NCI-H1092 treated with DMSO at 0.1 percent for 48 hours (cell line): ENCODE data around the gene NPHP4.
"Not testable (repeated sequence)": the region's sequence is repeated elsewhere in the genome, so short reads cannot be mapped to it uniquely, and the experiment has no call there.

ENCODE experiments used
- DNase-seq: peaks from one replicate; lab custom pipeline; 2025; lab: John Stamatoyannopoulos, UW

NPHP4 gene

DNA sequence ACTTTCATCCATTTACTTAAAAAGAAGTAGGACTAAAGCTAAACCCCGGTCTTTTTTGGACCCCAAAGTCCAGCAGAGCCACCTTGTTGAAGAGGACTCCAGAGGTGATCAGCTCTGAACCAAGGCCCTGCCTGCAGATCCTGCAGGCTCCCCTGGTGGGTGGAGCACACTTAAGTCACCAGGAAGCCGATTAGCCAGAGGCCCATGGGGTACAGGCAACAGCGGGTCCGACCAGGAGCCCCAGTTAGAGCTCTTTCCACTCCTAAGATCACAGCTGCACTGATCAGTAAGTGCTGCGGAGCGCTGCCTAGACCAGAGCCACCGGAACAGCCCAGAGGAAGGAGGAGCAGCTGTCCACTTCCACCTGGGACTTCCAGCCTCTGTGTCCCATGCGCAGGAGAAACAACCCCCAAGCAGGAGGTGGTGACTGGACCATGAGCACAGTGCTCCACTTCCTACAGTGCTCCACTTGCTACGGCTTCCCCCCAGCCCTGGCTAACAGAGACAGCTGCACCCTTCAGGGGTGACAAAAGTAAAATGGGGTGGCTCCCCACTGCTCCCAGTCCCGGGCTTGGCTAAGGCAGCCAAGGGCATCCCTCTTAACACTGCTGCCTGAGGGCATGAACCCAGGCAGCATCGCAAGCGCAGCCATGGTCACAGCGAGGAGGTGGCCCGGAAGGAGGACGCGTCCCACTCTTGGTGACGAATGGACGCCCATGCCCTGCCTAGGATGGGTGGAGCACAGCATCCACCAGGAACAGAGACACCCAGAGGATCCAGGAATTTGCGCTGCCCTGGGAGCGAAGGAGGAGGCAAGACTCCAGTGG, 58.0 kb downstream of the NPHP4 start:
- DNase-seq: no peak

DNA sequence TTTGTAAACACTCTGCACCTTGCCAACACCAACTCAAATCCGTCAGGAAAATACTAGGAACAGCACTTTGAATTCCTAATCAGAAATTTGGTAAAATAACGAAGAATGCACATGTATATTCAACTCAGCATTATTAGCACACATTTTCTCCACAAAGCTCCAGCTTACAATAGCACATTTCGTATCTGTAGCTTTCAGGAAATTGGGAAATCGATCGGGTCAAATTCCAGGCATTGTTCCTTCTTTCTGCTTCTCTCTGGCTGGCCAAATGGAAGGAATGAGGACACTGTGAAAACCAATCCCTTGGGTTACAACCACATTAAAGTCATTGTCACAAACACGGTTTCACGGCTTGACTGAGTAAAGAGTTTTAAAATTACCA, 58.6 kb downstream of the NPHP4 start:
- no peak for DNase-seq

DNA sequence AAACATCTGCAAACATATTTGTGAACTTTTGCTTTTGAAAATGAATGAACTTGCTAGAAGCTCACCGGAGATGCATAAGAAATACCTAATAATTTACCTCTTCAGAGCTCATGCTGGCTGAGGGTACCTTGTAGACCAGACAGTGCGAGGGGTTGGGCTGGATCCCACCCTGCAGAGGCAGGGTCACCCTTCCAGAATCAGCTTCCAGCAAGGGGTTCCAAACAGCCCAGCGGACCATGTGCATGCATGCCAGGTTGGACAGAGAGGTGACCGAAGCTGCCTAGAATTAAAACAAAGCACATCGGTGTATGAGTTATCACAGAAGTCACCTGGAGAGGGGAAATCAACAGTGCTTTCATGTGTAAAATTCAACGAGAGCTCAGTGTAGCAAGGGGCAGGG, 59.2 kb downstream of the NPHP4 start:
- no peak for DNase-seq

DNA sequence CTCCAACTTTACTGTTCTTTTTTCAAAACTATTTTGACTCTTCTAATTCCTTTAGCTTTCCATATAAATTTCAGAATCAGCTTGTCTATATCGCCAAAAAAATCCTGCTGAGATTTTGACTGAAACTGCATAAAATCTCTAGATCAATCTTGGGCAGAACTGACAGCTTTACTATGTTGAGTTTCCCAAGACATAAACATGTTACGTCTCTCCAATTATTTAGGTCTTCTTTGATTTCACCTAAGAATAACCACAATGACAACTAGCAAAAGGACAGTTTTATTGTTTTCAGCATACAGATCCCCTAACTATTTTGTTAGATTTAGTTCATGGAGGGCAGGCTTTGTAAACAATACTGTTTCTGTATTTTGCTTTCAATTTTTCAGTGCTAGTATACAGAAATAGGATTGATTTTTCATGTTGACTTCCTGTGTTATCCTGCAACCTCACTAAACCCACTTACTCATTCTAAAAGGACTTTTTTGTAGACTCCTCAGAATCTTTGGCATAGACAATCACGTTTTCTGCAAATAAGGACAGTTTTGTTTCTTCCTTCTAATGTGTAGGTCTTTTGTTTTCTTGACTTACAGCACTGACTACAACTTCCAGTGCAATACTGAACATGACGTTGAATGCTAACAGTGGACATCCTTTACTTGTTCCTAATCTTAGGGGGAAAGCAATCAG, 63.4 kb downstream of the NPHP4 start:
- no peak for DNase-seq

- no peak for DNase-seq
Observed at GRCh38 chr1:5927506-5928370, 64.5 kb downstream of the NPHP4 start.

GRCh38 chr1:5926686-5927435, 65.4 kb downstream of the NPHP4 start:
- DNase-seq: no peak

- DNase-seq: not testable (repeated sequence)
Observed at GRCh38 chr1:5922700-5923330, 69.4 kb downstream of the NPHP4 start.

GRCh38 chr1:5921671-5922070, 70.6 kb downstream of the NPHP4 start:
- DNase-seq: no peak

GRCh38 chr1:5921129-5921528, 71.1 kb downstream of the NPHP4 start:
- DNase-seq: no peak

DNA sequence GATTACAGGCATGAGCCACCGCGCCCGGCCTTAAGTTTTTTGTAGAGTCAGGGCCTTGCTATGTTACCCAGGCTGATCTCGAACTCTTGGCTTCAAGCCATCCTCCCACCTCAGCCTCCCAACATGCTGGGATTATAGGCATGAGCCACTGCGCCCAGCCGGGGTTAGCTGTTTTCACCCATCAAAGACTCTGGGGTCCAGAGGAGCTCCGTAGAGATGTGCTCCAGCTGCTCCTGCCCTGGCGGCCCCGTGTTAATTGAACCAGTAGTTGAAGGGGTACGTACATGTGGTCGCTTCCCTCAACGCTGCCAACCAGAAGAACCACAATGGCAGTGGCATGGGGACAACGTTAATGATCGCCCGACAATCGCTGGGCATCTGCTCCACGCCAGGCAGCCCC, 72.0 kb downstream of the NPHP4 start:
- DNase-seq: no peak

DNA sequence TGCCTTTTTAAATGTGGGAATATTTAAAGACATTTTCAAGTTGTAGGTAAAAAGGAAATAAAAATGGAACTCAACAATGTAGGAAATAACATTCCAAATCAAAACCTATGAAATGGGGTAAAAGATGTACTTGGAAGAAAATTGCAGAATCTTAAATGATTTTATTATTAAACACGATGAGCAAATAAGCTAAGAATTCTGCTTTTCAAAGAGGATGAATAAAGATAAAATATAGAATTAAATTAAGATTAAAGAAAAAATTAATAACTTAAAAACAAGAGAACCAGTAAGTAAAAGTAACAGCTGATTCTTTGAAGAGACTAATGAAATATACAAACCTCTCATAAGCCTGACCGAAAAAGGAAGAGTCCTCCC, 74.0 kb downstream of the NPHP4 start:
- no peak for DNase-seq

DNA sequence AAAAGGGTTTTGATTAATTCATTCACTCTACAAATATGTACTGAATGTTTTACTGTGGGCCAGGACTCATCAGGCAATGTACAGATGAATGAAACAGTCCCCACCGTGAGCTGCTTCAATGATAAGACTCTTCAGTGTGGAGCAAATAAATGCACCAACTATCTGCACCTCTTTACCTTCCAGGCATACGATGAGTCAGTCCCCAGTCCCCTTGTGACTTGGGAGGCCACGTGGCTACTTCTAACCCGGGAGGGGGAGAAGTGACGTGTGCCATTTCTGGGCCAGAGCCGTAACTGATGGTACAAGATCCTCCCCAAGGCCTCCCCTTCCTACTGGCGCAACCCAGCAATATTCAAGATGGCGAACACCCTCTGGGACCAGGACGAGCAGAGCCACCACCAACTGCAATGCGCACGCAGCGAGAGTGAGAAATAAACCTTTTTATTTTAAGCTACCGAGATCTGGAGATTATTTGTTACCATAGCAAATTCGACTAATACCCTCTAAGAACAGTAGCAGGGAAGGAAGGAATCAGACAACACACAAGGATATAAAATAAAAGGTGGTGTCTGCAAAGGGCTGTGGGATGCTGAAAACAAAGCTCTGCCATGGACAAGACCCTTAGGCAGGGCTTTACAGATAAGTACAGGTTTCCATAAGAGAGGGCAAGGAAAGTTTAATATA, 74.5 kb downstream of the NPHP4 start:
- no peak for DNase-seq

DNA sequence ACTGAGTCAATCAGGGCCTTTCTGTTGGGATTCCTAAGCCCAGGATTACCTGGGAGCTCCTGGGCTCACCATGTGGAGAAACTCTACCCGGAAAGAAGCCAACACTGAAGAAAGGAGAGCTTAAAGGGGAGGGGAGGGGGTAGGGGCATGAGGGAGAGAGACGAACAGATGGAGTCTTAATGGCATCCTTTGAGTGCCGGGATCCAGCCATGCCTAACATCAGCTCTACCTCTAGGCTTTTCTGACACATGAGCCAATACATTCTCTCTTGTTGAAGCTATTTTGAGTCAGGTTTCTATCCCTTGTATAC, 75.0 kb downstream of the NPHP4 start:
- DNase-seq: no peak

GRCh38 chr1:5916572-5917280, 75.5 kb downstream of the NPHP4 start:
- no peak for DNase-seq

DNA sequence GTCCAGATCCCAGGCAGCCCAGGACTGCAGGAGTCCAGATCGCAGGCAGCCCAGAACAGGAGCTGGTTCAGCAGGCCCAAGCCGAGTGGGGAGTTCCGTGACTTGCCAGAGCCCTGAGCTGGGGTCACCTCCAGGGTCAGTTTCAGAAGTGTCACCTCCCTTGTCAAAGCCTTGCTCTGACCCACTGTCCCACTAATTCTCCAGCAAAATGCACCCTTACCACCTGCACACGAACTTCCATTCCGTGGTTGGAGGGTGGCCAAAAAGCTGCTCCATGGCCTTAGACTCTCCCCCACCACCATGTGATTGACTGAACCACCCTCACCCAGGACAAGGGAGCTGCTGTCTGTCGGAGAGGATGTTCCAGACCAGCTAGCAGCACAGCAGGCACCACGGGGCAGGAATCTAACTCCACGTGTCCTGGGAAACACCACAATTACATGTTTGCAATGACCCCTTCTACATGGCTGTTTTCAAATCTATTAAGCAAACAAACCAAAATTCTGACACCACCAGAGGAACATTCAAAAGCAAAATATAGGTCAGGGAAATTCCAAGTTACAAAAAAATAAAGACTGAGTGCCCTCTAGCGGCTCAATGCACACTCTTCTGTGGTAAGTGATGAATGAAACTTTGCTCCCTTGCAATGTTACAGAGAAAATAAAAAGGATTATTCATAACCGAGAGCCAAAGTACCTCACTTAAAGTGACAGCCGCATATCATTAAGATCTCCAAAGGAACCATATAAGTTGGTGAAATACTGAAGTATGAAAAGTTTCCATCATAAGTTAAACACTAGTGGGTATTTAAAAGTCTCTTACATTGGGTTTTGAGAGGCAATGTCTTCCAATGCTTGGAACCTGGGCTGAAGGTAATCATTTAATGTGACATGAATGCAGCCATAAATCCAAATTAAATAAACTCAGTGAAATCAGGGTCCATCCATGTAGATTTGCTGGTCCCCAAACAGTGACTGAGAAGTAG, 76.3 kb downstream of the NPHP4 start:
- no peak for DNase-seq

- DNase-seq: no peak
Observed at GRCh38 chr1:5914676-5915365, 77.4 kb downstream of the NPHP4 start.

DNA sequence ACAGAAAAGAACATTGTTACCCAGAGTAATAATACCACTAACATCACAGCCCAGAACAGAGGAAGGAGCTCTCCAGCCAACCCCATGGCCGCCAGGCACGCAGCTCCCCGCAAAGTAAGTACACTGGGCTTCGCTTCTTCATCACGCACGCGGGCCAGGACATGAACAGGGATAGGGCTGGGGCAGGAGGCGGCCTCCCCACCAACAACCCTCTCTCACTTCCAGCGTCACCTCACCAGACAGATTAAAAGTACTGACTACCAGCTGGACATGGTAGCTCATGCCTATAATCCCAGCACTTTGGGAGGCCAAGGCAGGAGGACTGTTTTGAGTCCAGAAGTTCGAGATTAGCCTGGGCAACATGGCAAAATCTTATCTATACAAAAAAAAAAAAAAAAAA, 78.3 kb downstream of the NPHP4 start:
- no peak for DNase-seq

- no peak for DNase-seq
Observed at GRCh38 chr1:5913078-5913845, 79.0 kb downstream of the NPHP4 start.
